PFSK-1 (cell line): ENCODE data around the gene APOF.

Experiments
- POLR2AphosphoS5 ChIP-seq: IDR thresholded peaks from 2 replicates; pipeline ENCODE4 v1.6.1; 2012; ENCODE audit warnings: low read depth, mild to moderate bottlenecking, control low read depth, low read length, moderate library complexity
- REST ChIP-seq, 2 experiments: IDR thresholded peaks; 2 replicates each; pipeline versions ENCODE4 v1.6.1 to v1.8.0; 2011 to 2012; ENCODE audit warnings: low read depth in 2 of 2, low read length in 2 of 2, control low read depth in 1 of 2, inconsistent platforms in 1 of 2, mild to moderate bottlenecking in 1 of 2, moderate library complexity in 1 of 2; ENCODE audit not compliant: insufficient read depth in 1 of 2
- SIN3A ChIP-seq: IDR thresholded peaks from 2 replicates; pipeline ENCODE4 v1.6.1; 2012; ENCODE audit warnings: mild to moderate bottlenecking, low read length, moderate library complexity, borderline replicate concordance; ENCODE audit not compliant: insufficient read depth
- TAF1 ChIP-seq: IDR thresholded peaks from 2 replicates; pipeline ENCODE4 v1.6.1; 2012; ENCODE audit warnings: low read length, control low read depth, borderline replicate concordance; ENCODE audit not compliant: insufficient read depth

- TF ChIP-seq POLR2AphosphoS5 (no peak), REST (IDR thresholded peaks at IDR 0.05; ENCODE audit: insufficient read depth in 1 of 2, low read depth in 2 of 2, low read length in 2 of 2) (no peak), TAF1 (no peak), SIN3A (no peak)
Observed at GRCh38 chr12:56317675-56318074, 45.0 kb downstream of the APOF start.
